Large intestine (tissue), 3 donors: Measurements from ENCODE around the gene TMEM92. TPM values are rescaled to one million over a fixed set of nuclear protein-coding genes. Genes with fewer than 3 reads are reported as not detected.

Experiments
- DNase-seq, 2 donors: peaks; one replicate each; pipeline versions ENCODE4 v3.0.0 to v3.0.0-alpha.2; 2013
- H3K27ac ChIP-seq: one replicate; pipeline ENCODE4 v1.5.1; 2013; ENCODE audit warnings: low read length
- H3K27me3 ChIP-seq: 2 replicates; pipeline ENCODE4 v1.6.1; 2013; ENCODE audit warnings: low read length; ENCODE audit not compliant: control insufficient read depth, insufficient read depth
- H3K36me3 ChIP-seq: 2 replicates; pipeline ENCODE4 v1.6.1; 2013; ENCODE audit warnings: low read length; ENCODE audit not compliant: control insufficient read depth, insufficient read depth
- H3K4me1 ChIP-seq: one replicate; pipeline ENCODE4 v1.6.1; 2013; ENCODE audit warnings: low read length; ENCODE audit not compliant: control insufficient read depth, insufficient read depth
- H3K4me3 ChIP-seq: one replicate; pipeline ENCODE4 v1.5.1; 2013; ENCODE audit warnings: low read length
- H3K9me3 ChIP-seq: one replicate; pipeline ENCODE4 v1.6.1; 2013; ENCODE audit warnings: mild to moderate bottlenecking, low read depth, low read length, moderate library complexity; ENCODE audit not compliant: control insufficient read depth
- WGBS: methylation state at CpG from one replicate; pipeline ENCODE4 v1.1.5; 2013; ENCODE audit warnings: low lambda C conversion rate; ENCODE audit not compliant: insufficient coverage; 5-methylcytosine and 5-hydroxymethylcytosine counted together
- polyA plus RNA-seq: library from polyadenylated mRNA; unstranded; fragments of 120-200 nt; gene quantifications from one replicate; pipeline ENCODE4 v1.2.1, GENCODE V29; 2013

The TMEM92 gene
- polyA plus RNA-seq, 1 donor = 75.9 TPM

DNA sequence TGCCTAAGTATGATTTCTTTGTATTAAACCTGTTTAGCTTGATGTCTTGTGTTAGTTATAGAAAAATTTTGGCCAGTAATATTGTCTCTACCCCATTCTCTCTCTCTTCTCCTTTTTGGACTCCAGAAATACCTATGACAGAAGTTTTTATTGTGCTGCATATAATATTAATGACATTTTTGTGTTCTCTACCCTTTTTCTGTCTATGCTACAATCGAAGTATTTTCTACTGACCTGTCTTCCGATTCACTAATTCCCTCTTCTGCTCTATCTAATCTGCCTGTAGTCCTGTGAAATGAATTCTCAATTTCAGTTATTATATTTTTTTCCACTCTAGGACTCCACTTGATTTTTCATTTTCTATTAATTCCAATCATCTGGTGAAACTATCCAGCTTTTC lies 26.0 kb upstream of the TMEM92 start:
- Histone ChIP-seq H3K4me1 (no peaks in the 10 kb centered on the region), H3K9me3 (peaks cover 5% of the 10 kb centered on the region), H3K27me3 (no peaks in the 10 kb centered on the region), H3K27ac (no peak overlapping the region), H3K36me3 (no peaks in the 10 kb centered on the region), H3K4me3 (no peak overlapping the region)
- 94% methylated on average over 2 of the region's 2 CpGs for WGBS
- DNase-seq = no peak

DNA sequence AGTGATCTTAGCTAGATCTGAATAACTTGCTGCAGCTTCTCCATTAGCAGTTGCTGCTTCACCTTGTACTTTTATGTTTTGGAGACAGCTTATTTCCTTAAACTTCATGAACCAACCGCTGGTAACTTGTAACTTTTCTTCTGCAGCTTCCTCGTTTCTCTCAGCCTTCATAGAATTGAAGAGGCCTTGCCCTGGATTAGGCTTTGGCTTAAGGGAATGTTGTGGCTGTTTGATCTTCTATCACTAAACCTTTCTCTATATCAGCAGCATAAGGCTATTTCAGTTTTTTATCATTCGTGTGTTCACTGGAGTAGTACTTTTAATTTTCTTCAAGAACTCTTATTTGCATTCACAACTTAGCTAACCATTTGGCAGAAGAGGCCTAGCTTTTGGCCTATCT lies 21.5 kb upstream of the TMEM92 start:
- H3K4me3 ChIP-seq = no peak overlapping the region
- peaks cover 2% of the 10 kb centered on the region for H3K27me3 ChIP-seq
- no peaks in the 10 kb centered on the region for H3K36me3 ChIP-seq
- H3K9me3 ChIP-seq = peaks cover 4% of the 10 kb centered on the region
- WGBS = 46% methylated on average over 2 of the region's 3 CpGs
- no peaks in the 10 kb centered on the region for H3K4me1 ChIP-seq
- no peak for DNase-seq
- no peak overlapping the region for H3K27ac ChIP-seq

DNA sequence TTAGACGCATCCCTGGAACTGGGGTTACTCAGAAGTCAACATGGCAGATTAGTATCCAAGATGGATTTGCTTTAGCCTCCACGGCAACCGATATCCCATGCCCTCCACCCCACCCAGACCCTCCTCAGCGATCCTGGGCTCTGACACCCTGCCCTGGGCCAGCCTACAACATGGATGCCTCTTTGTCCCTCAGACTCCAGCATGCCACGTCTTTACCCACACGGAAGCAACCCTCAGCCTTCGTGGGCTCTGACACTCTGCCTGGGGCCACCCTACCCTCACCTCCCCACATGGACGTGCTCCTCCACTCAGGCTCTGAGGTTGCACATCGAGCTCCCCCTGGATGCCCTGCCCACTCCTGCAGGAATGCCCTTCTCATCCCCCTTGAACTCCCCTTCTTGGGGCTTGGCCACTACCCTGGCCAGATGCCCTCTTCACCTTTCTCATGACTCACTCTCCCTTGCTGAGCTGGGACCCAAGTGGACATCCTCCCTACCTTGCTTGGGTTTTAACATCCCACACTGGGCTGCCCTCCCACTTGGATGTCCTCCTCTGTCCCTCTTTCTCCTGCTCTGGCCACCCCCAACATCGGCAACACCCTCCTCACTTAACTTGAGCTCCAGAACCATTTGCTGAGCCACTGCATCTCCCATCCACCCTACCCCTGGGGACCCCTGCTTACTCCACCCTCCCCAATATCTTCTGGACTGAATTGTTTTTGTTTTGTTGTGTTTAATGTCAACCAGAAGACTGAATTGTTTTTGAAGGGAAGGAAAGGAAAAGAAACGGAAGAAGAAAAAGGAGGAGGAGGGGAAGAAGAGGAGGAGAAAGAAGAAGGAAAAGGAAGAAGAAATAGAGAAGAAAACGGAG lies 18.3 kb upstream of the TMEM92 start:
- no peaks in the 10 kb centered on the region for H3K4me1 ChIP-seq
- H3K4me3 ChIP-seq = no peak overlapping the region
- peaks cover 5% of the 10 kb centered on the region for H3K27me3 ChIP-seq
- H3K9me3 ChIP-seq = no peaks in the 10 kb centered on the region
- DNase-seq = no peak
- no peaks in the 10 kb centered on the region for H3K36me3 ChIP-seq
- H3K27ac ChIP-seq = no peak overlapping the region
- 81% methylated on average over 2 of the region's 12 CpGs for WGBS

DNA sequence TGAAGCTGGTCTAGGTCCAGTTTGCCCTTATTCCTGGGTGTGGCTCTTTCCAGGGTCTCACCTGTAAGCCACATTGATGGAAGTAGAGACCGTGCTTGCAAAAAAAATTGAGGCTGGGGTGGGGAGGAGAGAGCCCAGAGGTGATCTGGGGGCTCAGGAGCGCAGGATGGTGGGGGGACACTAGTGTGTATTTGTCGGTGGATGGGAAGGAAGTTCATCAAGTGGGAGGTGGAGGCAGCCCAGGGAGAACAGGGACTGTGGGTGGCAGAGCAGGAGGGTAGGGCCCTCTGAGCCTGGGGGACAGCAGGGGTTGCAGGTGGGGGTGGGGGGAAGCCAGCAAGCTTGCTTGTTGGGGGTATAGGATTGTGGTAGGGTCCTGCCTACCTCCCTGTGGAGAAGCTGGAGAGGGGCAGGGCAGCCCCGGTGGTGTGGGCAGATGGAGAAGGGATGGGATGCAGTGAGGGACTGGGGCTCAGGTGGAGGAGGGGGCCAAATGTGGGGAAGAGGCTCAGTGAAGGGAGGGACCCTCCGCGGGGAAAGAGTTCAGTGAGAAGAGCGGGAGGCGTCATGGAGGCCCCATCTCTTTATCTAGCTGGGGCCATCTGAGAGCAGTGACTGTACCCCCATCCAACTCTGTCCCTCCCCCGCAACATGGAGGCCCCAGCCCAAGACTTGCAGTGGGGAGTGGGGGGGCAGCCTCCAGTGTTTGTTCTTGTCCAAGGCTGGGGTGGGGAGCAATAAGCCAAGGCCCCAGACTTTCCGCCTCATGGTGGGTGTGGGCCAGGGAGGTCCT lies 17.2 kb upstream of the TMEM92 start:
- DNase-seq = no peak
- Histone ChIP-seq H3K36me3 (no peaks in the 10 kb centered on the region), H3K27ac (peak overlapping the region; percentile 57), H3K27me3 (peaks cover 5% of the 10 kb centered on the region), H3K4me1 (no peaks in the 10 kb centered on the region), H3K9me3 (no peaks in the 10 kb centered on the region), H3K4me3 (no peak overlapping the region)
- 100% methylated on average over 2 of the region's 10 CpGs for WGBS

DNA sequence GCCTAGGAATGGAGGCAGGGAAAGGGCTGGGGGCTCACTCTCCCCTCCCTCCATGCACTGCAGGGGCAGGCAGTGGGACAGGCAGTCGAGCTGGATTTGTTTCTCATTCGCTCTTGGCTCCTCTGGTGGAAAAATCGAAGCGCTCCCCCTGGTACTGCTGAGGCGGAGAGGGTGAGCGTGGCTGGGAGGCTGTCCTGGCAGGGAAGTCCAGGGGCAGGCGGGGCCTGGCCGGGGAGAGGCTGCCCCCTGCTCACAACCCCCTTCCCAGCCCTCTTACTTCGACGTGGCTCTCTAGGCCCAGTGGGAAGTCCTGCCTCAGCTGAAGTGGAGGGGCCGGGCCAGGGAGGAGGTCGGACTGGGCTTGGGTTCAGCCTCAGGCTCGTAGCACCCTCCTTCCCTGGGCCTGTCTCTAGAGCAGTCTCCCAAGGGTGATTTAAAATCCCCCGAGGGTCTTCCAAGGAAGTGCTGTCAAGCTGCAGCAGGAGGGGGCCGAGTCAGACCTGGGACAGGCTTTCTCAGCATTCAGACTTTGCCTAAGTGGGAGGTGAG lies 16.5 kb upstream of the TMEM92 start:
- Histone ChIP-seq H3K36me3 (no peaks in the 10 kb centered on the region), H3K27me3 (peaks cover 5% of the 10 kb centered on the region), H3K27ac (peak overlapping the region; percentile 57), H3K4me1 (no peaks in the 10 kb centered on the region), H3K9me3 (no peaks in the 10 kb centered on the region), H3K4me3 (no peak overlapping the region)
- DNase-seq = no peak
- WGBS = no CpG with 5 or more reads among the region's 15 CpGs

DNA sequence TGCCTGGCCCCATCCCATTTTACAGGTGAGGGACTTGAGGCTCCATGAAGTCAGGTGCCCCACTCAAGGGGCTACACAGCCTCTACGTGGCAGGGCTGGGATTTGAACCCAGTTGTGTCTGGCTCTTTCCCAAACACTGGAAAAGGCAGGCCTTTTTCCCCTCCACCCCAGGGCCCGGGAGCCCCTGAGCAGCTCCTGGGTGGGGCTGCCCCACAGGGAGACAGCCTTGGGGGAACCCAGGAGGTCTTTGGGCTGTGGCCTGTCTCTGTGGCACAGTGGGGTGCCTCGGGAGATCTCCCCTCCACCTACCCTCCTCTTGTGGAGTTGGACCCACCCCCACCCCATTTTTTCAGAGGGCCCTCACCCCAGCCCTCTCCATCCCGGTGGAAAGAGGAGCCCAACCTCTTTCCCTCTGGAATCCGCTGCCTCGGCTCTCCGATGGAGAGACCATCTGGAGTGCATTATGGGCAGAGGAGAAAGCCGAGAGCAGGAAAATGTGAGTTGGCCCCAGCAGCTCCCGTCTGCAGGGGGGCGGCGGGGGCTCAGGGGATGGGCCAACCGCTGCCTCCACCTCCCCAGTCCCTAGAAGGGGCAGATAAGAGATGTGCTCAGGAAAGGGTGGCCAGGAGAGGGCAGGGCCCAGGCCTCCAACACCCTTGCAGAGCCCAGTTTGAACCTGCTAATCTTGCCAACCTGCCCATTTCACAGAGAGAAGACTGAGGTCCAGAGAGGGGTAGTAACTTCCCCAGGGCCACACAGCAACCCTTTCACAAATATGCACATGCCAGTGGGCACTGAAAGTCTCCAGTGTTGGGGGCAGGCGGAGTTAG lies 15.4 kb upstream of the TMEM92 start:
- no peak overlapping the region for H3K4me3 ChIP-seq
- no peaks in the 10 kb centered on the region for H3K9me3 ChIP-seq
- H3K27me3 ChIP-seq = peaks cover 5% of the 10 kb centered on the region
- H3K27ac ChIP-seq = peak overlapping the region; percentile 40
- DNase-seq = no peak
- no CpG with 5 or more reads among the region's 13 CpGs for WGBS
- no peaks in the 10 kb centered on the region for H3K4me1 ChIP-seq
- no peaks in the 10 kb centered on the region for H3K36me3 ChIP-seq

DNA sequence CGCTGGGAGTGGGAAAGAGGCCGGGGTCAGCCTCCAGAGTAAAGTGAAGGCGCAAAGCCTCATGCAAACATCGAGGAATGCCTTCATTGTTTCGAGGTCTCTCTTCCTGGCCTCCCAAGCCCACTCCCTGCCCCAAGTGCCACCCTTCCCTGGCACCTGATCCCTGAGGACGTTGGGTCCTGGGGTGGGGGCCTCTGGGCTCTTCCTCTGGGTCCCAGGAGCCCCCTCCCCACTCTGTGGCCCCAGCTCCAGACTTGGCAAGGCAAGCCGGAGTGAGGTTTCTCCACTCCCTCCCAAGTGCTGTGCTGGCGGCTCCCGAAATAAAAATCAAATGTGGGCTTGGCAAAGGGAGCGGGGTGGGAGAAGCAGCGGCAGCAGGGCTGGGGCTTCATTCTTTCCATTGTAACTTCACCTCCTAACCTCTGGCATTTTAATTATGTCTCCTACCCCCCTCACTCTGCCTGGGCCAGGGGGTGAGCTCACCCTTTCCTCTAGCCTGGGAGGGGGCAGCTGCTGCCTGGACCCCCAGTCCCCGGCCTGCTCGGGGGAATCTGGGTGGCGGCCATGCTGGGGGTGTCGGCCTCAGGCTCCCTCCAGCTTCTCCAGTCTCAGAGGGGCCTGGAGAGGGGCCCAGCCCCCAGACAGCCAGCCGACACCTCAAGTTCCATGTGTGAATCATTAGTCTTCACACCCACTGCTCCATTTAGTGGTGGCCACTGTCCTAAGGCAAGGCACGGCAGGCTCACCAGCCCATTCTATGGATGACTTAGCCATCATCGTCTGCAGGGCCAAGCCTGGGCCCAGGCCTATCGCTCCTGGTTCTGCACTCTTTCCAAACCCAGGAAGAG lies 14.6 kb upstream of the TMEM92 start:
- H3K27me3 ChIP-seq = peaks cover 5% of the 10 kb centered on the region
- H3K4me1 ChIP-seq = peaks cover 4% of the 10 kb centered on the region
- no peaks in the 10 kb centered on the region for H3K36me3 ChIP-seq
- H3K9me3 ChIP-seq = no peaks in the 10 kb centered on the region
- no peak for DNase-seq
- peak overlapping the region; percentile 40 for H3K27ac ChIP-seq
- no CpG with 5 or more reads among the region's 19 CpGs for WGBS
- no peak overlapping the region for H3K4me3 ChIP-seq

DNA sequence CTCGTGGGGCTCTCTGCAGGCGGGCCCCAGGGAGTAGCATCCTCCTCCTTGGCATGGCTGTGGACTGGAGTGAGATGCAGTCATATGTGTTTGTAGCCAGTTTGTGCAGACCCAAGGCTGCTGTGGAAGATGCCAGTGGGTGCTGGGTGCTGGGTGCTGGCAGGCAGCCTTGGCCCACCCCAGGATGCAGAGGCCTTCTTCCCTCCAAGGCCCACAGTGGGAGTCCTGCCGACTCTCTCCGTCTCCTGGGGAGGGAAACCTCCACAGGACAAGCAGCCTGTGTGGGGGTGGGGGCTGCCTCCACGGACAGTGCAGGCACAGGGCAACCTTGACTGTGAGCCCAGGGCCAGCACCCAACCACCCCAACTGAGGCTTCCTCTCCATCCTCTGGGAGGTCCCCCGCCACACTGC lies 13.8 kb upstream of the TMEM92 start:
- no CpG with 5 or more reads among the region's 6 CpGs for WGBS
- H3K27ac ChIP-seq = no peak overlapping the region

DNA sequence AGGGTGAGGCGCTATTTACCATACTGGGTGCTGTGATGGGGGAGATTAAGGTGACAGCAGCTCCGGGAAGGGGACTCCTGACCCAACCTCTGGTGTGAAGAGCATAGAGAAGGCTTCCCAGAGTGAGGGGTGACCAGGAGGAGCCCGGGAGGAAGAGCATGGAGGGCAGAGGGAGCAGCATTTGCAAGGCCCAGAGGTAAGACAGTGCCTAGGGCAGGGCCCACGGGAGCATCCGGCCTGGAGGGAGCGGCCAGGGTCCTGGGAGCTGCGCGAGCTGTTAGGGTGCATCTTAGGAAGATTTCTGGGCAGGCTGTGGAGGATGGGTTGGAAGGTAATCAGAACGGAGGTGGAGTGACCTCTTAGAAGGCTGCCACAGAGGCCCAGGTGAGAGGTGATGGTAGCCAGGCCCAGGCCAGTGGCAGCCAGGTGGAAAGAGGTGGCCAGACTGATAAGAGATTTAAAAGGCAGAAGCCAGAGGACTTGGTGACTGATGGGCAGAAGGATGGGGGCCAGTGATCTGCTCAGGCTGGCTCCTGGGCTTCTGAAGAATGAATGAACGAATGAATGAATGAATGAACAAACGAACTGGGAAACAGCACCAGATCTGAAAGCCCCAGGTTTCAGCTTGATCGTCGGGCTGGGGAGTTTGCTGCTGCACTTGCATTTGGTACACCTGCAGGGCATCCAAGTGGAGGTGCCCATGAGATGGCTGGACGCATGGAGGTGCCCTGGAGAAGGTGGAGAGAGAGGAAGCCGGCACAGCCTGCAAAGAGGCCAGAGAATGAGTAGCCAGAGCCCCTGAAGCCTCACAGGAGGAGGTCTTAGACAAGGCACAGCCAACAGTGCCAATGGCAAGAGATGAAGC lies 13.0 kb upstream of the TMEM92 start:
- no peak for DNase-seq
- WGBS = 78% methylated on average over 3 of the region's 15 CpGs

More for the DNA sequence above, 13.8 kb upstream of the TMEM92 start:
- Histone ChIP-seq H3K36me3 (no peaks in the 10 kb centered on the region), H3K9me3 (no peaks in the 10 kb centered on the region), H3K4me1 (peaks cover 4% of the 10 kb centered on the region), H3K4me3 (no peak overlapping the region), H3K27me3 (peaks cover 5% of the 10 kb centered on the region)
- DNase-seq = no peak

More for the DNA sequence above, 13.0 kb upstream of the TMEM92 start:
- H3K9me3 ChIP-seq = no peaks in the 10 kb centered on the region
- peaks cover 4% of the 10 kb centered on the region for H3K4me1 ChIP-seq
- no peak overlapping the region for H3K4me3 ChIP-seq
- no peaks in the 10 kb centered on the region for H3K36me3 ChIP-seq
- H3K27ac ChIP-seq = no peak overlapping the region
- H3K27me3 ChIP-seq = peaks cover 3% of the 10 kb centered on the region
